Activated naive CD8-positive, alpha-beta T cell treated with anti-CD3 and anti-CD28 coated beads for 36 hours (primary cell): ENCODE results near the gene DCC. TPM values are rescaled to one million over a fixed set of nuclear protein-coding genes. Genes with fewer than 3 reads are reported as not detected.

Experiments
- DNase-seq: peaks from one replicate; pipeline ENCODE4 v3.0.0; 2021
- H3K27ac Mint-ChIP-seq: one replicate; pipeline ENCODE4 v1.8.0; 2022; ENCODE audit warnings: mild to moderate bottlenecking, moderate library complexity, mixed read lengths
- H3K27me3 Mint-ChIP-seq: one replicate; pipeline ENCODE4 v1.8.0; 2022; ENCODE audit warnings: mild to moderate bottlenecking, mixed read lengths
- H3K36me3 Mint-ChIP-seq: one replicate; pipeline ENCODE4 v1.8.0; 2021; ENCODE audit warnings: mild to moderate bottlenecking, mixed read lengths
- H3K4me1 Mint-ChIP-seq: one replicate; pipeline ENCODE4 v1.8.0; 2021; ENCODE audit warnings: mixed read lengths
- H3K4me3 Mint-ChIP-seq: one replicate; pipeline ENCODE4 v1.8.0; 2022; ENCODE audit warnings: mild to moderate bottlenecking, moderate library complexity, mixed read lengths
- H3K9me3 Mint-ChIP-seq: one replicate; pipeline ENCODE4 v1.8.0; 2022; ENCODE audit warnings: mixed read lengths
- total RNA-seq, 2 experiments: library from RNA; stranded (reverse); gene quantifications; one replicate each; pipeline ENCODE4 v1.2.3, GENCODE V29; 2021

DCC gene
- total RNA-seq, 2 experiments from 2014 or later: not detected

GRCh38 chr18:52826994-52827393 lies 487.0 kb downstream of the DCC start:
- H3K4me3 Mint-ChIP-seq: no peak overlapping the region
- no peaks in the 10 kb centered on the region for H3K27me3 Mint-ChIP-seq
- no peak for DNase-seq
- H3K4me1 Mint-ChIP-seq: no peaks in the 10 kb centered on the region
- H3K27ac Mint-ChIP-seq: no peak overlapping the region
- H3K36me3 Mint-ChIP-seq: no peaks in the 10 kb centered on the region
- no peaks in the 10 kb centered on the region for H3K9me3 Mint-ChIP-seq

GRCh38 chr18:52829320-52829719 lies 489.3 kb downstream of the DCC start:
- no peak overlapping the region for H3K4me3 Mint-ChIP-seq
- H3K4me1 Mint-ChIP-seq: no peaks in the 10 kb centered on the region
- H3K27me3 Mint-ChIP-seq: no peaks in the 10 kb centered on the region
- H3K27ac Mint-ChIP-seq: no peak overlapping the region
- H3K36me3 Mint-ChIP-seq: no peaks in the 10 kb centered on the region
- H3K9me3 Mint-ChIP-seq: no peaks in the 10 kb centered on the region
- DNase-seq: no peak

- Mint-ChIP-seq H3K27me3 (no peaks in the 10 kb centered on the region), H3K4me1 (no peaks in the 10 kb centered on the region), H3K4me3 (no peak overlapping the region), H3K36me3 (no peaks in the 10 kb centered on the region), H3K9me3 (no peaks in the 10 kb centered on the region), H3K27ac (no peak overlapping the region)
- no peak for DNase-seq
These were observed 489.9 kb downstream of the DCC start for GRCh38 chr18:52829876-52830405.

GRCh38 chr18:52844323-52844722 lies 504.3 kb downstream of the DCC start:
- Mint-ChIP-seq H3K36me3 (no peaks in the 10 kb centered on the region), H3K9me3 (peaks cover 1% of the 10 kb centered on the region), H3K4me1 (no peaks in the 10 kb centered on the region), H3K27ac (no peak overlapping the region), H3K4me3 (no peak overlapping the region), H3K27me3 (no peaks in the 10 kb centered on the region)
- DNase-seq: no peak

GRCh38 chr18:52845036-52845435 lies 505.0 kb downstream of the DCC start:
- Mint-ChIP-seq H3K36me3 (no peaks in the 10 kb centered on the region), H3K27ac (no peak overlapping the region), H3K27me3 (no peaks in the 10 kb centered on the region), H3K4me1 (no peaks in the 10 kb centered on the region), H3K4me3 (no peak overlapping the region), H3K9me3 (peaks cover 1% of the 10 kb centered on the region)
- DNase-seq: no peak

- H3K4me1 Mint-ChIP-seq: no peaks in the 10 kb centered on the region
- no peaks in the 10 kb centered on the region for H3K36me3 Mint-ChIP-seq
- DNase-seq: no peak
- no peak overlapping the region for H3K27ac Mint-ChIP-seq
- H3K9me3 Mint-ChIP-seq: peaks cover 2% of the 10 kb centered on the region
- no peaks in the 10 kb centered on the region for H3K27me3 Mint-ChIP-seq
- H3K4me3 Mint-ChIP-seq: no peak overlapping the region
These were observed 510.1 kb downstream of the DCC start for GRCh38 chr18:52850031-52850560.

- Mint-ChIP-seq H3K36me3 (no peaks in the 10 kb centered on the region), H3K27ac (no peak overlapping the region), H3K9me3 (no peaks in the 10 kb centered on the region), H3K4me3 (no peak overlapping the region), H3K27me3 (no peaks in the 10 kb centered on the region), H3K4me1 (no peaks in the 10 kb centered on the region)
- no peak for DNase-seq
These were observed 521.6 kb downstream of the DCC start for GRCh38 chr18:52861558-52861957.

- Mint-ChIP-seq H3K36me3 (no peaks in the 10 kb centered on the region), H3K27me3 (no peaks in the 10 kb centered on the region), H3K4me3 (no peak overlapping the region), H3K27ac (no peak overlapping the region), H3K9me3 (no peaks in the 10 kb centered on the region), H3K4me1 (no peaks in the 10 kb centered on the region)
- DNase-seq: no peak
These were observed 529.4 kb downstream of the DCC start for GRCh38 chr18:52869349-52869923.

GRCh38 chr18:52869942-52870907 lies 530.2 kb downstream of the DCC start:
- Mint-ChIP-seq H3K36me3 (no peaks in the 10 kb centered on the region), H3K27ac (no peak overlapping the region), H3K4me1 (no peaks in the 10 kb centered on the region), H3K4me3 (no peak overlapping the region), H3K9me3 (no peaks in the 10 kb centered on the region), H3K27me3 (no peaks in the 10 kb centered on the region)
- no peak for DNase-seq

- Mint-ChIP-seq H3K27ac (no peak overlapping the region), H3K4me1 (no peaks in the 10 kb centered on the region), H3K9me3 (peaks cover 1% of the 10 kb centered on the region), H3K36me3 (no peaks in the 10 kb centered on the region), H3K27me3 (no peaks in the 10 kb centered on the region), H3K4me3 (no peak overlapping the region)
- DNase-seq: no peak
These were observed 534.8 kb downstream of the DCC start for GRCh38 chr18:52874774-52875173.

GRCh38 chr18:52875725-52876124 lies 535.7 kb downstream of the DCC start:
- peaks cover 1% of the 10 kb centered on the region for H3K9me3 Mint-ChIP-seq
- no peaks in the 10 kb centered on the region for H3K27me3 Mint-ChIP-seq
- no peaks in the 10 kb centered on the region for H3K36me3 Mint-ChIP-seq
- H3K27ac Mint-ChIP-seq: no peak overlapping the region
- DNase-seq: no peak
- H3K4me3 Mint-ChIP-seq: no peak overlapping the region
- no peaks in the 10 kb centered on the region for H3K4me1 Mint-ChIP-seq

- Mint-ChIP-seq H3K9me3 (peaks cover 5% of the 10 kb centered on the region), H3K27me3 (no peaks in the 10 kb centered on the region), H3K27ac (no peak overlapping the region), H3K36me3 (no peaks in the 10 kb centered on the region), H3K4me3 (no peak overlapping the region), H3K4me1 (no peaks in the 10 kb centered on the region)
- DNase-seq: no peak
These were observed 548.0 kb downstream of the DCC start for GRCh38 chr18:52888014-52888413.

- no peaks in the 10 kb centered on the region for H3K4me1 Mint-ChIP-seq
- no peak for DNase-seq
- no peaks in the 10 kb centered on the region for H3K27me3 Mint-ChIP-seq
- H3K4me3 Mint-ChIP-seq: no peak overlapping the region
- H3K36me3 Mint-ChIP-seq: no peaks in the 10 kb centered on the region
- no peak overlapping the region for H3K27ac Mint-ChIP-seq
- H3K9me3 Mint-ChIP-seq: peaks cover 1% of the 10 kb centered on the region
These were observed 554.8 kb downstream of the DCC start for GRCh38 chr18:52894801-52895200.

- Mint-ChIP-seq H3K4me3 (no peak overlapping the region), H3K4me1 (no peaks in the 10 kb centered on the region), H3K27ac (no peak overlapping the region), H3K9me3 (peaks cover 1% of the 10 kb centered on the region), H3K27me3 (no peaks in the 10 kb centered on the region), H3K36me3 (no peaks in the 10 kb centered on the region)
- DNase-seq: no peak
These were observed 557.9 kb downstream of the DCC start for GRCh38 chr18:52897611-52898484.
